ENCODE data around the gene RBM5. TPM values are rescaled to one million over a fixed set of nuclear protein-coding genes. Genes with fewer than 3 reads are reported as not detected.

Gene RBM5
- polyA plus RNA-seq, 3 donors = 9.7 to 332 (median 18.5) TPM

GRCh38 chr3:50122661-50123391, 34.1 kb downstream of the RBM5 start:
- no peaks in the 10 kb centered on the region for H3K9me3 Mint-ChIP-seq
- Histone ChIP-seq H3K27ac (ENCODE audit: low read depth in 1 of 2, low read length in 2 of 2) (no peak overlapping the region), H3K4me1 (ENCODE audit: control insufficient read depth in 1 of 2, insufficient read depth in 2 of 2, low read length in 2 of 2) (no peaks in the 10 kb centered on the region), H3K9me3 (replicated peaks in 1 of 2; ENCODE audit: control insufficient read depth in 1 of 2, insufficient read depth in 1 of 2, low read length in 2 of 2) (no peaks in the 10 kb centered on the region), H3K27me3 (ENCODE audit: control insufficient read depth in 2 of 2, insufficient read depth in 2 of 2, low read length in 2 of 2) (no peaks in the 10 kb centered on the region), H3K4me3 (replicated peaks in 1 of 3; ENCODE audit: low read depth in 2 of 3, low read length in 3 of 3) (no peak overlapping the region), H3K79me2 (ENCODE audit: insufficient read depth, low read length) (no peaks in the 10 kb centered on the region), H3K9ac (ENCODE audit: insufficient read depth, low read length, poor library complexity, severe bottlenecking) (no peak overlapping the region), H4K20me1 (ENCODE audit: insufficient read depth, low read length) (peaks cover 58% of the 10 kb centered on the region), H3K4me2 (replicated peaks; ENCODE audit: extremely low read depth, low read length, poor library complexity, severe bottlenecking) (no peak overlapping the region), H2AFZ (ENCODE audit: insufficient read depth, low read depth, low read length, poor library complexity, severe bottlenecking) (no peak overlapping the region), H3K36me3 (replicated peaks in 1 of 2; ENCODE audit: control insufficient read depth in 1 of 2, insufficient read depth in 2 of 2, low read length in 2 of 2) (peaks cover 30 to 45% of the 10 kb centered on the region in 2 donors)
- peak in 1 of 3 donors; percentile 3 for DNase-seq
- intact Hi-C loops (cut with micrococcal nuclease) = loop anchor here (5.0 kb wide), 2 partner anchors 99 to 149 kb away; no protein-coding TSS in a partner anchor
- H3K36me3 Mint-ChIP-seq = peaks cover 21 to 37% of the 10 kb centered on the region in 2 donors
- H3K4me3 Mint-ChIP-seq = no peak overlapping the region
- 87% methylated on average over 13 of the region's 14 CpGs for WGBS (ENCODE audit: insufficient coverage)
- H3K27me3 Mint-ChIP-seq (ENCODE audit: low read depth in 3 of 3) = peaks cover 0 to 4% (median 2%) of the 10 kb centered on the region in 3 donors
- peak overlapping the region in 3 of 7 donors; percentile 36 to 68 (median 46) for H3K27ac Mint-ChIP-seq
- TF ChIP-seq CTCF (IDR thresholded peaks at IDR 0.05) = no peak
- no peaks in the 10 kb centered on the region for H3K4me1 Mint-ChIP-seq

GRCh38 chr3:50123394-50124051, 34.8 kb downstream of the RBM5 start:
- no peaks in the 10 kb centered on the region for H3K27me3 ChIP-seq (ENCODE audit: control insufficient read depth in 2 of 2, insufficient read depth in 2 of 2, low read length in 2 of 2)
- no peaks in the 10 kb centered on the region for H3K4me1 Mint-ChIP-seq
- peaks cover 23 to 38% of the 10 kb centered on the region in 2 donors for H3K36me3 ChIP-seq (replicated peaks in 1 of 2; ENCODE audit: control insufficient read depth in 1 of 2, insufficient read depth in 2 of 2, low read length in 2 of 2)
- H3K27ac Mint-ChIP-seq = peak overlapping the region in 3 of 7 donors; percentile 26 to 68 (median 36)
- no peak overlapping the region for H2AFZ ChIP-seq (ENCODE audit: insufficient read depth, low read depth, low read length, poor library complexity, severe bottlenecking)
- H3K9me3 Mint-ChIP-seq = no peaks in the 10 kb centered on the region
- TF ChIP-seq CTCF (IDR thresholded peaks at IDR 0.05) = no peak
- peaks cover 51% of the 10 kb centered on the region for H4K20me1 ChIP-seq (ENCODE audit: insufficient read depth, low read length)
- intact Hi-C loops (cut with micrococcal nuclease) = loop anchor here (5.0 kb wide), 2 partner anchors 99 to 149 kb away; no protein-coding TSS in a partner anchor
- no peak overlapping the region for H3K9ac ChIP-seq (ENCODE audit: insufficient read depth, low read length, poor library complexity, severe bottlenecking)
- no peaks in the 10 kb centered on the region for H3K79me2 ChIP-seq (ENCODE audit: insufficient read depth, low read length)
- H3K27me3 Mint-ChIP-seq (ENCODE audit: low read depth in 3 of 3) = peaks cover 0 to 4% (median 2%) of the 10 kb centered on the region in 3 donors
- no peak overlapping the region for H3K4me3 ChIP-seq (replicated peaks in 1 of 3; ENCODE audit: low read depth in 2 of 3, low read length in 3 of 3)
- H3K4me2 ChIP-seq (replicated peaks; ENCODE audit: extremely low read depth, low read length, poor library complexity, severe bottlenecking) = no peak overlapping the region
- 69% methylated on average over 3 of the region's 4 CpGs for WGBS (ENCODE audit: insufficient coverage)
- peak in 1 of 3 donors; percentile 3 for DNase-seq
- peaks cover 14 to 30% of the 10 kb centered on the region in 2 donors for H3K36me3 Mint-ChIP-seq
- H3K4me1 ChIP-seq (ENCODE audit: control insufficient read depth in 1 of 2, insufficient read depth in 2 of 2, low read length in 2 of 2) = no peaks in the 10 kb centered on the region
- no peak overlapping the region for H3K27ac ChIP-seq (ENCODE audit: low read depth in 1 of 2, low read length in 2 of 2)
- no peaks in the 10 kb centered on the region for H3K9me3 ChIP-seq (replicated peaks in 1 of 2; ENCODE audit: control insufficient read depth in 1 of 2, insufficient read depth in 1 of 2, low read length in 2 of 2)
- H3K4me3 Mint-ChIP-seq = no peak overlapping the region
